Peyer's patch (tissue), 4 donors: ENCODE results near the gene TMEM259. TPM values are rescaled to one million over a fixed set of nuclear protein-coding genes. Genes with fewer than 3 reads are reported as not detected.

Experiments
- DNase-seq, 3 donors: peaks; one replicate each; pipeline ENCODE4 v3.0.0-alpha.2; 2017 to 2019
- H3K27ac ChIP-seq, 4 donors: fragments of 200-600 bp; sonication (generic); one replicate each; pipeline ENCODE4 v1.5.1; 2016 to 2019
- H3K27me3 ChIP-seq, 2 donors: fragments of 200-600 bp; sonication (generic); one replicate each; pipeline ENCODE4 v1.5.1; 2019
- H3K36me3 ChIP-seq, 3 donors: fragments of 200-600 bp; sonication (generic); one replicate each; pipeline ENCODE4 v1.5.1; 2016 to 2019
- H3K4me1 ChIP-seq, 4 donors: fragments of 200-600 bp; sonication (generic); one replicate each; pipeline ENCODE4 v1.5.1; 2016 to 2019
- H3K4me3 ChIP-seq, 4 donors: fragments of 200-600 bp; sonication (generic); 1 replicate in 3 of 4; 2 replicates in 1 of 4; pipeline ENCODE4 v1.5.1; 2016 to 2019; ENCODE audit warnings: mild to moderate bottlenecking in 1 of 4
- H3K9me3 ChIP-seq, 4 donors: fragments of 200-600 bp; sonication (generic); one replicate each; pipeline ENCODE4 v1.5.1; 2016 to 2019; ENCODE audit warnings: mild to moderate bottlenecking in 1 of 4
- CTCF ChIP-seq, 6 experiments: fragments of 450-650 bp in 4 of 6; fragments of 200-600 bp in 2 of 6; sonication (generic) in 1 of 6; IDR thresholded peaks; one replicate each; pipeline ENCODE4 v1.5.1; 2017 to 2019; ENCODE audit warnings: antibody characterized with exemption in 6 of 6, mild to moderate bottlenecking in 3 of 6, moderate library complexity in 1 of 6
- POLR2A ChIP-seq, 2 donors: fragments of 450-650 bp; IDR thresholded peaks; one replicate each; pipeline ENCODE4 v1.5.1; 2017; ENCODE audit warnings: antibody characterized with exemption in 2 of 2, mild to moderate bottlenecking in 2 of 2, moderate library complexity in 2 of 2
- total RNA-seq, 4 donors: library from RNA; depleted of rRNA; stranded (reverse); fragments of >200 nt; gene quantifications; one replicate each; pipeline ENCODE4 v1.1.0, GENCODE V29; 2016

TMEM259 gene
- total RNA-seq = 100 to 1,000 TPM; 287 to 409 (median 366) TPM

DNA sequence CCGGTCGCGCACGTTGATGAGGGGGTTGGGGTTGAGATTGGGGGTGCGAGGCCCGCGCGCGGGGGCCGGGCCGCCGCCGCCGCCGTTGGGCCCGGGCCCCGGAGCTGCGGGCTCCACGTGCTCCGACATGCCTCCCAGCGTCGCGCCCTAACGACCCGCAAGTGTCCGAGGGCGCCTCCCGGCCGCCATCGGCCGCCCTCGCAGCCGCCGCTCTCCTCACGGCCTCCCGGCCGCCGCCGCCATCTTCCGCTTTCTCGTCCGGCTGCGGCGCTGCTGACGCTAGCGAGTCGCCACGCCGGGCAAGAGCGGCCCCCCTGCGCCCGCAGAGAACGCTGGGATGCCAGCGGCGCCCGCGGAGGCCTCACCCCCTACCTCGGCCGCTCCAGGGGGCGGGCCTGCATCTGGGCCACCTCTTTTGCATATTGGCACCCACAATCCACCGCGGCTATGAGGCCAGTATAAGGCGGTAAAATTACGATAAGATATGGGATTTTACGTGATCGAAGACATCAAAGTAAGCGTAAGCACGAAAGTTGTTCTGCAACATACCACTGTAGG lies at the start of gene TMEM259:
Gene TMEM259, minus strand, starts transcription at position 256 of the 558 bp plus-strand sequence. Its CDS starts 127 bp downstream, at position 129.
- no peaks in the 10 kb centered on the region for H3K36me3 ChIP-seq
- DNase-seq = peak; percentile 97 to 99 (median 98)
- peak; percentile 50 to 72 for TF ChIP-seq POLR2A (IDR thresholded peaks at IDR 0.05)
- no peak for TF ChIP-seq CTCF (IDR thresholded peaks at IDR 0.05)
- H3K9me3 ChIP-seq = no peaks in the 10 kb centered on the region
- H3K27ac ChIP-seq = peak within 1 kb of the TSS; percentile 87 to 95 (median 90)
- H3K4me3 ChIP-seq = peak within 1 kb of the TSS; percentile 89 to 98 (median 92)
- no peaks in the 10 kb centered on the region for H3K27me3 ChIP-seq
- peaks cover 16 to 46% (median 37%) of the 10 kb centered on the region in 4 donors for H3K4me1 ChIP-seq

- Histone ChIP-seq H3K27me3 (peaks cover 0 to 37% of the 10 kb centered on the region in 2 donors), H3K9me3 (no peaks in the 10 kb centered on the region), H3K36me3 (no peaks in the 10 kb centered on the region), H3K4me3 (no peak overlapping the region), H3K4me1 (peaks cover 0 to 64% (median 46%) of the 10 kb centered on the region in 4 donors), H3K27ac (peak overlapping the region in 1 of 4 donors; percentile 99)
- TF ChIP-seq POLR2A (IDR thresholded peaks at IDR 0.05) (no peak), CTCF (IDR thresholded peaks at IDR 0.05) (no peak)
- no peak for DNase-seq
Measured at GRCh38 chr19:1070576-1070930, 49.6 kb upstream of the TMEM259 start.

GRCh38 chr19:1069009-1069779 lies 48.3 kb upstream of the TMEM259 start:
- Histone ChIP-seq H3K4me3 (peak overlapping the region; percentile 56 to 75 (median 64)), H3K4me1 (peaks cover 0 to 67% (median 46%) of the 10 kb centered on the region in 4 donors), H3K36me3 (no peaks in the 10 kb centered on the region), H3K9me3 (no peaks in the 10 kb centered on the region), H3K27ac (peak overlapping the region; percentile 76 to 99 (median 84)), H3K27me3 (peaks cover 0 to 37% of the 10 kb centered on the region in 2 donors)
- TF ChIP-seq CTCF (IDR thresholded peaks at IDR 0.05) (peak in 2 of 6 experiments; percentile 14), POLR2A (IDR thresholded peaks at IDR 0.05) (no peak)
- peak in 2 of 3 donors; percentile 89 to 93 for DNase-seq

DNA sequence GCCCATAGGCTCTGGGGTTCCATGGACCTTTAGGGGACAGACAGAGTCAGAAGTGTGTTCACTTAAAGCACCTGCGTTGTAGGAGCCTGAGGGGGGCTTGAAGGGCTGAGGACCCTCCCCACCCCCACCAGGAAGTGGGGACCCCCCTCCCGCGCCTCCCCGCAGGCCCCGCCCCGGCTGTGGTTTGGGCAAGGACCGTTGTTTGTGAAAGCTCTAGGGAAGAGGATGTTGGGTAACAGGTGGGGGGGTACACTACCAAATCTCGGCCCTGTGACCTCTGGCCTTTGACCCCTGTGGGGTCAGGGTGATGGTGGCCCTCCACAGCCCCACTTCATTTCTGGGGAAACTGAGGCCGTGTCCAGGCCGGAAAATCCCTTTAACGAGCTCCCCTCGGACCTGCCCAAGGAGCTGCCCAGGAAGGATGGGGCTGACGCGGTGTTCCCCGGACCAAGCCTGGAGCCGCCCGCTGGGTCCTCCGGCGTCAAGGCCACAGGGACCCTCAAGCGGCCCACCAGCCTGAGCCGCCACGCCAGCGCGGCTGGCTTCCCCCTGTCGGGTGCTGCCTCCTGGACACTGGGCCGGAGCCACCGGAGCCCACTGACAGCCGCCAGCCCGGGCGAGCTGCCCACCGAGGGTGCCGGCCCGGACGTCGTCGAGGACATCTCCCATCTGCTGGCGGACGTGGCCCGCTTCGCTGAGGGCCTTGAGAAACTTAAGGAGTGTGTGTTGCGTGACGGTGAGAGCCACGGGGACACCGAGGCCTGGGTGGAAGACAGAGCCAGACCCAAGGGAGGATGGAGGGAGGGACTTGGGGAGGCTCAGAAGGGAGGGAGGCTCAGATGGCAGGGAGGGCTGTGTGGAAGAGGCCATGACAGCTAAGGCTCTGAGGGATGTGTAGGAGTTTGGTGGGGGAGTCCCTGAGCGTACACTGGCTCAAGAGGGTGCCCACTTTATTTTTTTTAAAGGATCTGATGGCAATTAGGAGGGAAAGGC lies 47.4 kb upstream of the TMEM259 start:
- H3K4me3 ChIP-seq = peak overlapping the region; percentile 56 to 75 (median 64)
- peaks cover 0 to 61% (median 39%) of the 10 kb centered on the region in 4 donors for H3K4me1 ChIP-seq

More for the DNA sequence above, 47.4 kb upstream of the TMEM259 start:
- Histone ChIP-seq H3K27me3 (peaks cover 0 to 37% of the 10 kb centered on the region in 2 donors), H3K27ac (peak overlapping the region; percentile 76 to 99 (median 84)), H3K9me3 (no peaks in the 10 kb centered on the region), H3K36me3 (no peaks in the 10 kb centered on the region)
- peak in 2 of 3 donors; percentile 87 to 88 for DNase-seq
- TF ChIP-seq CTCF (IDR thresholded peaks at IDR 0.05) (no peak), POLR2A (IDR thresholded peaks at IDR 0.05) (no peak)
